ENCODE results near the gene DEFB121.
"Not testable (repeated sequence)": the region's sequence is repeated elsewhere in the genome, so short reads cannot be mapped to it uniquely, and the experiment has no call there.

DEFB121 gene

GRCh38 chr20:31406115-31406514 lies at the start of gene DEFB121:
Gene DEFB121 (minus strand): TSS chr20:31406215. CDS start chr20:31406152, 63 bp downstream.
- DNase-seq = no peak

DNA sequence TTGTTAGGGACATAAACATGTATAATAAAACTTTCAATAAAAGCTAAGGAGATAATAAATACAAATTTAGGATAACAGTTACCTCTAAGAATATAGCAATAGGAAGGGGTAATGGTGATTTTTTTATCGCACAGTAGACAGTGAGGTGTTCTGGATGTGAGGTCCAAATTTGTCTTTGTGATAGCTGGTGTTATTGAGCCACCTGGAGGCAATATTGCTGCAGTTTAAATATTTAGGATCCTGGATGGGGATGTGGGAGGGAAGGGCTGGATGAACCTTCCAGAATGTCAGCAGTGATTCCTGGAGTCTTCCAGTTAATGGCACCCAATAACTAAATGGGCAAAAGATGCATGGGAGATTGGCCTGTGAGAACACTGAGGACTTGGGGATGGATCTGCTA lies 48.3 kb upstream of the DEFB121 start:
- no peak for DNase-seq

- no peak for DNase-seq
Measured at GRCh38 chr20:31452575-31452974, 46.6 kb upstream of the DEFB121 start.

- DNase-seq = no peak
Measured at GRCh38 chr20:31449511-31450414, 43.7 kb upstream of the DEFB121 start.

DNA sequence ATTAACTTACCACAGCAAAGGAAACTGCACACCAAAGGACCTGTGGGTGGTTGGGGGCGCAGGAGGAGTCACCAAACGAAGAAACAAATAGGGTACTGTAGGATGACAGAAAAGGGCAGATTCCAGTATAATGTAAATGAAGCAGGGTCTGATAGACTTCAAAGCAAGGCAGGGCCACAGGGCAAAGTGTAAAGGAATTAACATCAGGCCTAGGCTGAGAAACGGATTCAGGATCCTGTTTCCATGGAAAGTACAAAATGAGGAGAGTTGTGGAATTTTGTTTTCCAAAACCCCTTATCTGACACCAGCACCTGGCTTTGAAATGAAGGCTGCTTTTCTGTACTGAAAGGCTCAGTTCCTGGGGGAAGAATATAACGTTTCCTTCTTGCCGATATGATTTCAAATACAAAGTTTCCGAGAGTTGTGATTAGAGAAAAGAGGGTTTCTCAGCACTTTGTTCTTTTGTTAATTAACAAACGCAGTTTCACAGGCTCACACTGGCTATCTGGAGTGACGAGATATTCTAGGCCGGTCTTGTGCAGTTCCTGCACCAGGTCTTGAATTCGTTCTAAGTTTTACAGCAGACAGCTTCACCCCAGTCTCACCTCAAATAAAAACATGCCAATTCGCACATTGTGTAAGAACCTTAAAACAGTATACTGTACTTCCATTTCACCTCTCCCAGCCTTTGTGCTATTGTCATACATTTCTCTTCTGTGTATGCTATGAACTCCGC lies 40.2 kb upstream of the DEFB121 start:
- DNase-seq = no peak

DNA sequence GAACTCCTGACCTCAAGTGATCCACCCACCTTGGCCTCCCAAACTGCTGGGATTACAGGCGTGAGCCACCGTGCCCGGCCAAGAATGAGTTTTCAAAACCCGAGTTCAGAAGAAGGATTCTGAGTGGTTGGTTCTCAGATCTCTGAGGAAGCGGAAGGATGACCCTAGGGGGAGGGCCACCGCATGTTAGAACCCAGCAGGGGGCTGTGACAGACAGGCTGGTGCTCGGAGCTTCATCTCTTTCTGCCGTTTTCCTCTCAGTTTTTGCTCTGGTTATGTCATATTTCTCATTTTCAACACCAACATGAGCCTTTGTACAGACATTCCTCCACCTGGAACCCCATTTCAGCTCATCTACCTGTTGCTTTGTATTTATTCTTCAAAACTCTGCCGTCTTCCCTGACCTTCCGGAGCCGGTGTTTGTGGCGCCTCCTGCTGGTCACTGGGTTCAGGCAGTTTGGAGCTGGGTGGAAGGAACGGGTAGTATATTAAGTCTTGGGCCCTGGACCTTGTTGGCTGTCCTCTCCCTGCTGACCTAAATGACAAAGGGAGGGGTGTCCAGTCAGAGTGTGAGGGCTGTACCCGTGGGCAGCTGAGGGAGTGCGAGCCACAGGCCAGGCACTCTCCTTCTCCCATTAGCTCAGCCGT lies 34.1 kb upstream of the DEFB121 start, which contains the start of gene DEFB123:
TSS of gene DEFB123 (plus strand) at position 621 of the 648 bp plus-strand sequence. CDS start 67 bp downstream, outside the sequence.
- no peak for DNase-seq

- DNase-seq = no peak
Measured at GRCh38 chr20:31430568-31431115, 24.6 kb upstream of the DEFB121 start.

DNA sequence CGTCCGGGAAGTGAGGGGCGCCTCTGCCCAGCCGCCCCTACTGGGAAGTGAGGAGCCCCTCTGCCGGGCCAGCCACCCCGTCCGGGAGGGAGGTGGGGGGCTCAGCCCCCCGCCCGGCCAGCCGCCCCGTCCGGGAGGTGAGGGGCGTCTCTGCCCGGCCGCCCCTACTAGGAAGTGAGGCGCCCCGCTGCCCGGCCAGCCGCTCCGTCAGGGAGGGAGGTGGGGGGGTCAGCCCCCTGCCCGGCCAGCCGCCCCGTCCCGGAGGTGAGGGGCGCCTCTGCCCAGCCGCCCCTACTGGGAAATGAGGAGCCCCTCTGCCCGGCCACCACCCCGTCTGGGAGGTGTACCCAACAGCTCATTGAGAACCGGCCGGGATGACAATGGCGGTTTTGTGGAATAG lies 21.6 kb upstream of the DEFB121 start:
- not testable (repeated sequence) for DNase-seq

- not testable (repeated sequence) for DNase-seq
Measured at GRCh38 chr20:31426891-31427551, 21.0 kb upstream of the DEFB121 start.

GRCh38 chr20:31425797-31426196 lies 19.8 kb upstream of the DEFB121 start:
- DNase-seq = no peak

GRCh38 chr20:31418307-31418706 lies 12.3 kb upstream of the DEFB121 start:
- no peak for DNase-seq

GRCh38 chr20:31415653-31416052 lies 9.6 kb upstream of the DEFB121 start:
- DNase-seq = no peak

DNA sequence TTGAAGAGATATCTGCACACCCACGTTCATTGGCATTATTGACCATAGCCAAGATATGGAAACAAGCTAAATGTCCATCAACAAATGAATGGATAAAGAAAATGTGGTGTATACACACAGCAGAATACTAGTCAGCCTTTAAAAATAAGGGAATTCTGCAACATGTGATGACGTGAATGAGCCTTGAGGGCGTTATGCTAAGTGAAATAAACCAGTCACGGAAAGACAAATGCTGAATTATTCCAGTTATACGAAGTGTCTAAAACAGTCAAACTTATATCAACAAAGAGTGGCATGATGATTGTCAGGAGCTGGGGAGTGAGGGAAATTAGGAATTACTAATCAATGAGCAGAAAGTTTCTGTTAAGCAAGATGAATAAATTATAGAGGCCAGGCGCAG lies 8.4 kb upstream of the DEFB121 start:
- DNase-seq = no peak

DNA sequence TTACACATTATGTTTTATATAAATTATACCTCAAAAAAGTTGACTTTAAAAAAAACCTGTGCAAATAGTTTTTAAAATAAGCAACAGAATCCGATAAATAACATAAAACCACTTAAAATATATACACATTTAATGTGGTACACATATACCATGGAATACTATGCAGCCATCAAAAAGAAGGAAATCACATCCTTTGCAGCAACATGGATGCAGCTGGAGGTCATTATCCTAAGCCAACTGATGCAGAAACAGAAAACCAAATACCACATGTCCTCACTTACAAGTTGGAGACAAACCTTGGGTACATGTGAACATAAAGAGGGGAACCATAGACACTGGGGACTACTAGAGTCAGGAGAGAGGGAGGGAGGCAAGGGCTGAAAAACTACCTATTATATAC lies 4.0 kb upstream of the DEFB121 start:
- no peak for DNase-seq

DNA sequence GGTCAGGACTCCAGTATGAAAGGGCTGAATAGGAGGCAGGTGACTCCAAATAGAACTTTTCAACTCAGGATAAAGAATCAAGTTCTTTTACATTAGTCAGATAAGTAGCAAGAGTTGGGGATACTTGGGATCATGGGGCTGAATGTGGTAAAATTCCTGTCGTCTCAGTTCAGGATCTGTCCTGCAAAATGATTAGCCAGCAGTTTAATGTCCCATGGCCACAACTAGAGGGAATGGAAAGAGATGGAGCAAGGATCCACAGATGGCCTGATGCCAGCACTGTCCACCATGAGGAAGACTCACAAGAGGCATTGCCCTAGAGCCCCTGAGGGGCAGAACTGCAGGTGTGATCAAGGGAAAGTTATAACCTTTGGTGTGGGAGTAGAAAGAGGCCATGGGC lies 2.1 kb downstream of the DEFB121 start:
- no peak for DNase-seq

DNA sequence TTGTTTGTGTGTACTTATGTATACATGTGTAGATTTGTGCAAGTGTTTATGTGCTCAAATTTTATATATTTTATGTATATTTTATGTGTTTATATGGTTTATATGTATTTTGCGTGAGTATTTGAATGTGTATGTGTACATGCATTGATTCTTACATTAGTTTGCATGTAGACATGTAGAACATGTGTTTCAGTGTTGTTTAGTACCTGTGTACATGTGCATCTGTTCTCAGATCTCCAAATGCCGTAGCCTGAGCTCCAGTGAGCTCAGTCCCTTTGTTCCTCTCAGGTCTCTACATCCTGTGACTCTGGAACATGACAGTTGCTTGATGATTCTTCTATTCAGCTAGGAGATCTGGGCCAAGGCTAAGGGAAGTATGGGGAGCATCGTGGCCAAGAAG lies 11.1 kb downstream of the DEFB121 start:
- DNase-seq = no peak

- no peak for DNase-seq
Measured at GRCh38 chr20:31392836-31393235, 13.2 kb downstream of the DEFB121 start.

GRCh38 chr20:31390490-31390889 lies 15.5 kb downstream of the DEFB121 start, which contains the start of gene DEFB119:
Gene DEFB119 (minus strand): TSS chr20:31390590. CDS start chr20:31390483, 107 bp downstream.
- no peak for DNase-seq

GRCh38 chr20:31374346-31374745 lies 31.7 kb downstream of the DEFB121 start:
- DNase-seq = no peak

DNA sequence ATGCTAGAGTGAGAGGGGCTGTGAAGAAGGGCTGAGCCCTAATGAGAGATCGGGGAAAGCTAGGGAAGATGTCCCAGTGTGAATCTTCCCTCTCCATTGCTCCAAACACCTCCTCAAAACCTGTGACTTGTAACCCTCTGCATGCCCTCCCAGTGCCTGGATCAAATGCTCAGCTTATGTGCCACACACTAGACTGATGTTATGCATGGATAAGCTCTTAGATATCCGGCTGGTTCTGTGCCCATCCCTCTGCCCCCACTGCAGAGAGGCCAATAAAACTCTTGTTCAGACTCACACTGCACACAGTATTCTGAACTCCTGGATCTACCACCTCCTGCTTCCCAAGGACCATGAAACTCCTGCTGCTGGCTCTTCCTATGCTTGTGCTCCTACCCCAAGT lies 37.7 kb downstream of the DEFB121 start, which contains the start of gene DEFB118:
TSS of gene DEFB118 (plus strand) at position 301 of the 400 bp plus-strand sequence. CDS start at position 351, 50 bp downstream.
- DNase-seq = no peak

DNA sequence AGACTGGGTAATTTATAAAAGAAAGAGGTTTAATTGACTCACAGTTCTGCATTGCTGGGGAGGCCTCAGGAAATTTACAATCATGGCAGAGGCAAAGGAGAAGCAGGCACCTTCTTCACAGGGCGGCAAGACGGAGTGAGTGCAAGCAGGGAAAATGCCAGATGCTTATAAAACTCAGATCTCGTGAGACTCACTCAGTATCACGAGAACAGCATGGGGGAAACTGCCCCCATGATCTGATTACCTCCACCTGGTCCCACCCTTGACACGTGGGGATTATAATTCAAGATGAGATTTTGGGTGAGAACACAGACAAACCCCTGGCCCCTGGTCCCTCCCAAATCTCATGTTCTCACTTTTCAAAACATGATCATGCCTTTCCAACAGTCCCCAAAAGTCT lies 41.7 kb downstream of the DEFB121 start:
- not testable (repeated sequence) for DNase-seq

GRCh38 chr20:31363295-31363694 lies 42.7 kb downstream of the DEFB121 start:
- DNase-seq = no peak

Data from NCI-H1436 treated with DMSO at 0.1 percent for 48 hours (cell line).